Naive thymus-derived CD8-positive, alpha-beta T cell (primary cell): ENCODE results near the gene NF1. TPM values are rescaled to one million over a fixed set of nuclear protein-coding genes. Genes with fewer than 3 reads are reported as not detected.
"Not testable (repeated sequence)": the region's sequence is repeated elsewhere in the genome, so short reads cannot be mapped to it uniquely, and the experiment has no call there.

Experiments used
- ATAC-seq, 2 donors: fragments of 150-1000 bp; cut with Tn5 transposase in 1 of 2; sonication (Bioruptor Pico), chemical (Tn5 transposase) in 1 of 2; 1 replicate in 1 of 2; 2 replicates in 1 of 2; pipeline ENCODE4 v1.10.0; 2021; ENCODE audit warnings: mild to moderate bottlenecking in 2 of 2, moderate library complexity in 2 of 2
- POLR2A ChIA-PET: fragments of 350-600 bp; sonication (Branson Sonifier 250); formaldehyde crosslinking; loops from one replicate; lab custom pipeline; 2021; ENCODE audit warnings: antibody characterized with exemption; lab: Charles Lee
- DNase-seq, 10 donors: peaks; one replicate each; pipeline versions ENCODE4 v3.0.0 to v3.0.0-alpha.2; 2020 to 2022
- H3K27ac Mint-ChIP-seq, 10 donors: one replicate each; pipeline ENCODE4 v1.8.0; 2020 to 2022; ENCODE audit warnings: mild to moderate bottlenecking in 10 of 10, mixed read lengths in 10 of 10, moderate library complexity in 4 of 10, inconsistent platforms in 1 of 10
- H3K27me3 Mint-ChIP-seq, 5 donors: one replicate each; pipeline ENCODE4 v1.8.0; 2021 to 2022; ENCODE audit warnings: mixed read lengths in 5 of 5
- H3K36me3 Mint-ChIP-seq, 3 donors: one replicate each; pipeline ENCODE4 v1.8.0; 2020 to 2022; ENCODE audit warnings: mixed read lengths in 3 of 3, mild to moderate bottlenecking in 2 of 3, inconsistent platforms in 1 of 3
- H3K4me1 Mint-ChIP-seq, 4 donors: one replicate each; pipeline ENCODE4 v1.8.0; 2021 to 2022; ENCODE audit warnings: mixed read lengths in 4 of 4
- H3K4me3 Mint-ChIP-seq, 10 donors: one replicate each; pipeline ENCODE4 v1.8.0; 2020 to 2022; ENCODE audit warnings: mild to moderate bottlenecking in 10 of 10, mixed read lengths in 10 of 10, moderate library complexity in 6 of 10, inconsistent platforms in 1 of 10
- H3K9me3 Mint-ChIP-seq, 9 donors: one replicate each; pipeline ENCODE4 v1.8.0; 2020 to 2022; ENCODE audit warnings: mixed read lengths in 9 of 9, mild to moderate bottlenecking in 3 of 9, inconsistent platforms in 1 of 9, moderate library complexity in 1 of 9
- polyA plus RNA-seq, 3 donors: library from polyadenylated mRNA; unstranded; fragments of 300-500 nt; fragmentation: Illumina TruSeq; gene quantifications; one replicate each; pipeline ENCODE4 v1.2.3, GENCODE V29; 2021
- total RNA-seq, 8 experiments: library from RNA in 2 of 8; stranded (reverse) in 2 of 8; gene quantifications; one replicate each; pipeline ENCODE4 v1.2.3 and lab custom pipeline; 2021 to 2026

NF1 gene
- total and polyA plus RNA-seq, 5 experiments from 2014 or later, result 7.5 to 47.3 (median 14.3) TPM

- H3K27me3 Mint-ChIP-seq, result no peaks in the 10 kb centered on the region
- peak overlapping the region; percentile 88 to 98 (median 96) for H3K27ac Mint-ChIP-seq
- ATAC-seq (peak in 1 of 2 donors; percentile 9), DNase-seq (peak in 3 of 10 donors; percentile 53 to 63 (median 60))
- peaks cover 20 to 61% (median 42%) of the 10 kb centered on the region in 4 donors for H3K4me1 Mint-ChIP-seq
- POLR2A ChIA-PET, result interaction anchor here (0.6 to 5.2 kb wide), 5 partner anchors 8 to 1029 kb away, joined by 3 to 90 read pairs (median 6); partner anchors contain the start of gene EVI2B
- H3K36me3 Mint-ChIP-seq, result peaks cover 4 to 14% (median 6%) of the 10 kb centered on the region in 3 donors
- H3K9me3 Mint-ChIP-seq, result no peaks in the 10 kb centered on the region
- H3K4me3 Mint-ChIP-seq, result peak overlapping the region; percentile 76 to 96 (median 92)
Observed at GRCh38 chr17:31318851-31319661, 224.3 kb downstream of the NF1 start.

DNA sequence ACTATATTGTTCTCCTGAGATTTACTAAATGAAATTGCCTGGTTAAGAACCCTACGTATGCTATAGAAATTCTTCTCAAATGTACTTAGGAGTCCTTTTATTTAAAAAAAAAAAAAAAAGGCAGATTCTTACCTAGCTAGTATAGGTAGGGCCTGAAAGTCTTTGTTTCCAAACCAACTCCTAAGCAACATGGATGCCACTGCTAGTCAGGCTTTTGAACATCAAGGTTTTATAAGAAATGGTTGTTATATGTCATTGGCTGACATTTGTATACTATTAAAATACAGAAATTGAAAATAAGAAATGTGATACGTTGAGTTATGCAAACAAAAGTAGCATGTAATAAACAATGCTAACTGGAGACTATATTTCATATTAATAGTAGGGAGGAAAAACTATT, 225.5 kb downstream of the NF1 start:
- Mint-ChIP-seq H3K9me3 (no peaks in the 10 kb centered on the region), H3K36me3 (peaks cover 4 to 14% (median 6%) of the 10 kb centered on the region in 3 donors), H3K4me3 (peak overlapping the region; percentile 76 to 96 (median 89)), H3K27ac (peak overlapping the region in 9 of 10 donors; percentile 82 to 98 (median 94)), H3K27me3 (no peaks in the 10 kb centered on the region), H3K4me1 (peaks cover 17 to 51% (median 35%) of the 10 kb centered on the region in 4 donors)
- peak in 2 of 10 donors; percentile 16 to 19 for DNase-seq
- no peak for ATAC-seq
- POLR2A ChIA-PET, result interaction anchor here (0.7 to 5.2 kb wide), 3 partner anchors 9 to 175 kb away, joined by 3 to 90 read pairs (median 4); partner anchors contain the start of gene EVI2B

- DNase-seq (no peak), ATAC-seq (no peak)
- Mint-ChIP-seq H3K4me3 (peak overlapping the region; percentile 76 to 96 (median 89)), H3K27me3 (no peaks in the 10 kb centered on the region), H3K9me3 (no peaks in the 10 kb centered on the region), H3K36me3 (peaks cover 4 to 15% (median 6%) of the 10 kb centered on the region in 3 donors), H3K27ac (peak overlapping the region; percentile 82 to 98 (median 95)), H3K4me1 (peaks cover 17 to 46% (median 31%) of the 10 kb centered on the region in 4 donors)
- POLR2A ChIA-PET, result interaction anchor here (0.9 to 5.2 kb wide), 2 partner anchors 9 to 168 kb away, joined by 3 to 90 read pairs; partner anchors contain the start of gene EVI2B
Observed at GRCh38 chr17:31320791-31321190, 226.0 kb downstream of the NF1 start.

DNA sequence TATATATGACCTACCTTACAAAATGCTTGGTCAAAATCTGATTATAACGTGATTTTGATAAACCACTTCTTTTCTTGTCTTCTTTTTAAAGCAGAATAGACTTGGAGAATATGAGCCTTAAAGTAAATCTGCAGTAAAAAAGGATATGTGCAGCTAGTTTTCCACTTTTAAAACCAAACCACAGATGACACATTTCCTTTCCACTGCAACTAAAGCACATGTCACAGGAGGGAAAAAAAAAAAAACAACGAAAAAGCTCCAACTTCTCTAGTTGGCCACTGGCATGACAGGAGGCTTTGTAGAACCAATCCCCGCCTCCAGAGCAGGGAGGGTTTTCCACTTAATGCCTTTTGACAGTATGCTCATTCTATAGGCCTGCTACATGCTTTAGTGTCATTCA, 226.7 kb downstream of the NF1 start, which contains the start of gene EVI2A:
TSS of gene EVI2A (minus strand) at position 142 of the 400 bp plus-strand sequence. CDS start 2,609 bp downstream, outside the sequence.
- POLR2A ChIA-PET, result interaction anchor here (0.5 to 5.2 kb wide), 6 partner anchors 10 to 501 kb away, joined by 3 to 90 read pairs (median 4); partner anchors contain the start of gene EVI2B
- peak; percentile 38 to 90 (median 80) for DNase-seq
- Mint-ChIP-seq H3K36me3 (peaks cover 4 to 22% (median 6%) of the 10 kb centered on the region in 3 donors), H3K27ac (peak within 1 kb of the TSS; percentile 82 to 98 (median 95)), H3K4me3 (peak within 1 kb of the TSS; percentile 76 to 96 (median 89)), H3K9me3 (no peaks in the 10 kb centered on the region), H3K27me3 (no peaks in the 10 kb centered on the region), H3K4me1 (peaks cover 17 to 39% (median 27%) of the 10 kb centered on the region in 4 donors)
- ATAC-seq, result peak; percentile 81 to 94

GRCh38 chr17:31321966-31322365, 227.2 kb downstream of the NF1 start:
- Mint-ChIP-seq H3K27ac (peak overlapping the region; percentile 82 to 98 (median 95)), H3K4me3 (peak overlapping the region; percentile 76 to 96 (median 89)), H3K27me3 (no peaks in the 10 kb centered on the region), H3K36me3 (peaks cover 4 to 25% (median 6%) of the 10 kb centered on the region in 3 donors), H3K4me1 (peaks cover 15 to 35% (median 26%) of the 10 kb centered on the region in 4 donors), H3K9me3 (no peaks in the 10 kb centered on the region)
- peak; percentile 4 to 44 for ATAC-seq
- POLR2A ChIA-PET, result interaction anchor here (0.6 to 5.2 kb wide), 5 partner anchors 10 to 1166 kb away, joined by 3 to 90 read pairs (median 5); partner anchors contain the start of gene EVI2B
- peak in 3 of 10 donors; percentile 30 to 65 (median 38) for DNase-seq

DNA sequence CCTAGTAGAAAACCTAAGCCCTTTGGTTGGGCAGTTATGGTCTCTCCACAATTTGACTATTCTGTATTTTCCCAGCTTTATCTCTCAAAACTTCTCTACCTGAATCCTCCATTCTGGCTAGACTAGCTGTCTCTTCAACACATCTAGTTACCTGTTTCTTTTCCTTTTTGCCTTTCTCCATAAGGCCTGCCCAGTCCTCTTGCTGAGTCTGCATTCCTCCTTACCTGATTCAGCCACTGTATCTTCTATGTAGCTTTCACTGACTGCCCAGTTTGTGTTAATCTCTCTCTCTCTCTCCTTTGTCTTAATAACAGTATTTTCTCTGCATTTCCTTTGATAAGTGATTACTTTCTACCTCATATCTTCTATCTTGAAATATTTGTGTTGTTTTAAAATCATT, 228.8 kb downstream of the NF1 start:
- peak overlapping the region in 3 of 10 donors; percentile 12 to 48 (median 30) for H3K4me3 Mint-ChIP-seq
- POLR2A ChIA-PET, result interaction anchor here (0.7 kb wide), 1 partner anchor 9 kb away, joined by 4 read pairs; the partner anchor contains the start of gene EVI2B
- DNase-seq (no peak), ATAC-seq (no peak)
- no peaks in the 10 kb centered on the region for H3K27me3 Mint-ChIP-seq
- H3K27ac Mint-ChIP-seq, result peak overlapping the region; percentile 22 to 92 (median 80)
- H3K4me1 Mint-ChIP-seq, result peaks cover 9 to 27% (median 22%) of the 10 kb centered on the region in 4 donors
- H3K9me3 Mint-ChIP-seq, result no peaks in the 10 kb centered on the region
- peaks cover 6 to 27% (median 10%) of the 10 kb centered on the region in 3 donors for H3K36me3 Mint-ChIP-seq

- POLR2A ChIA-PET, result no interaction called here
- no peaks in the 10 kb centered on the region for H3K9me3 Mint-ChIP-seq
- peak overlapping the region in 1 of 10 donors; percentile 38 for H3K27ac Mint-ChIP-seq
- peaks cover 6 to 38% (median 13%) of the 10 kb centered on the region in 3 donors for H3K36me3 Mint-ChIP-seq
- H3K4me1 Mint-ChIP-seq, result peaks cover 4 to 15% (median 8%) of the 10 kb centered on the region in 4 donors
- no peak overlapping the region for H3K4me3 Mint-ChIP-seq
- no peak for DNase-seq
- ATAC-seq, result no peak
- no peaks in the 10 kb centered on the region for H3K27me3 Mint-ChIP-seq
Observed at GRCh38 chr17:31327534-31328159, 232.9 kb downstream of the NF1 start.

DNA sequence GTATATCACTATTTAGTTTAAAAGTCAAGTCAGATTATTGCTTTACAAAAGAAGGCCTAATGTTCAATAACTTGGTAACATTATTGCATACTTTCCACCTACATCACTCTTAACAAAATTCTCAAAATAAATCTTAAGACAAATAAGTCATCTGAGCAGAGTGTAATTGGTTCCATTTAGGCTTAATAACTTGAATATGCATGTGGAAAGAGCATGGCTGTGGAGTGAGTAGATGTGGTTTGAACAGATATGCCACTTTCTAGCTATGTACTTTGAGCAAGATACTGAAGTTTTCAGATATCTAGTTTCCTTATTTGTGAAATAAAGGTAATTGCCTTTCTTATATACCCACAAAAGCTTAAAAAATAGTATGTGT, 233.4 kb downstream of the NF1 start:
- Mint-ChIP-seq H3K4me3 (no peak overlapping the region), H3K27me3 (no peaks in the 10 kb centered on the region), H3K27ac (no peak overlapping the region), H3K36me3 (peaks cover 6 to 38% (median 13%) of the 10 kb centered on the region in 3 donors), H3K9me3 (no peaks in the 10 kb centered on the region), H3K4me1 (peaks cover 4 to 12% (median 7%) of the 10 kb centered on the region in 4 donors)
- no peak for DNase-seq
- POLR2A ChIA-PET, result no interaction called here
- ATAC-seq, result no peak

- ATAC-seq, result no peak
- no peak overlapping the region for H3K4me3 Mint-ChIP-seq
- DNase-seq, result no peak
- H3K36me3 Mint-ChIP-seq, result peaks cover 6 to 38% (median 13%) of the 10 kb centered on the region in 3 donors
- peaks cover 0 to 7% (median 2%) of the 10 kb centered on the region in 4 donors for H3K4me1 Mint-ChIP-seq
- POLR2A ChIA-PET, result no interaction called here
- H3K9me3 Mint-ChIP-seq, result no peaks in the 10 kb centered on the region
- no peaks in the 10 kb centered on the region for H3K27me3 Mint-ChIP-seq
- no peak overlapping the region for H3K27ac Mint-ChIP-seq
Observed at GRCh38 chr17:31329221-31329620, 234.4 kb downstream of the NF1 start.

- H3K9me3 Mint-ChIP-seq, result no peaks in the 10 kb centered on the region
- H3K4me3 Mint-ChIP-seq, result no peak overlapping the region
- peak overlapping the region in 1 of 10 donors; percentile 7 for H3K27ac Mint-ChIP-seq
- no peaks in the 10 kb centered on the region for H3K4me1 Mint-ChIP-seq
- POLR2A ChIA-PET, result interaction anchor here (0.5 to 0.8 kb wide), 3 partner anchors 18 to 1941 kb away, joined by 3 to 5 read pairs (median 4); no protein-coding TSS in a partner anchor
- DNase-seq (no peak), ATAC-seq (no peak)
- no peaks in the 10 kb centered on the region for H3K27me3 Mint-ChIP-seq
- H3K36me3 Mint-ChIP-seq, result peaks cover 8 to 54% (median 31%) of the 10 kb centered on the region in 3 donors
Observed at GRCh38 chr17:31339906-31340661, 245.3 kb downstream of the NF1 start.

GRCh38 chr17:31345191-31345747, 250.5 kb downstream of the NF1 start:
- H3K27me3 Mint-ChIP-seq, DNase-seq, H3K9me3 Mint-ChIP-seq, H3K4me1 Mint-ChIP-seq, H3K4me3 Mint-ChIP-seq, POLR2A ChIA-PET, H3K27ac Mint-ChIP-seq, ATAC-seq: not testable (repeated sequence)
- peaks cover 14 to 57% (median 31%) of the 10 kb centered on the region in 3 donors for H3K36me3 Mint-ChIP-seq
